GM12878 (cell line): ENCODE data around the gene SAP130.

Experiments
- LARP7 ChIP-seq: fragments of 450-650 bp; IDR thresholded peaks from 2 replicates; pipeline ENCODE4 v1.6.1; 2017; ENCODE audit warnings: mild to moderate bottlenecking
- POLR2A ChIP-seq: IDR thresholded peaks from 2 replicates; pipeline ENCODE4 v1.6.1; 2011; ENCODE audit warnings: low read depth, mild to moderate bottlenecking, low read length
- TBL1XR1 ChIP-seq: IDR thresholded peaks from 2 replicates; pipeline ENCODE4 v1.6.1; 2012; ENCODE audit warnings: low read depth, low read length, improper control_type of control experiment
- TF ChIP-seq, protein P1 (sequence below), 3 experiments: IDR thresholded peaks in 2 of 3; conservative IDR thresholded peaks in 1 of 3; 2 replicates each; pipeline ENCODE4 v1.5.1; 2011; ENCODE audit warnings: low read depth in 3 of 3, low read length in 3 of 3, mild to moderate bottlenecking in 3 of 3, control low read depth in 2 of 3, moderate library complexity in 2 of 3, inconsistent platforms in 1 of 3, mixed read lengths in 1 of 3; ENCODE audit not compliant: control insufficient read depth in 2 of 3, insufficient read depth in 1 of 3; ENCODE audit errors: extremely low read depth in 1 of 3
- TF ChIP-seq, protein P2 (sequence below): IDR thresholded peaks from 2 replicates; pipeline ENCODE4 v1.6.1; 2011; ENCODE audit warnings: mild to moderate bottlenecking, low read depth, low read length, moderate library complexity; ENCODE audit not compliant: insufficient replicate concordance

DNA sequence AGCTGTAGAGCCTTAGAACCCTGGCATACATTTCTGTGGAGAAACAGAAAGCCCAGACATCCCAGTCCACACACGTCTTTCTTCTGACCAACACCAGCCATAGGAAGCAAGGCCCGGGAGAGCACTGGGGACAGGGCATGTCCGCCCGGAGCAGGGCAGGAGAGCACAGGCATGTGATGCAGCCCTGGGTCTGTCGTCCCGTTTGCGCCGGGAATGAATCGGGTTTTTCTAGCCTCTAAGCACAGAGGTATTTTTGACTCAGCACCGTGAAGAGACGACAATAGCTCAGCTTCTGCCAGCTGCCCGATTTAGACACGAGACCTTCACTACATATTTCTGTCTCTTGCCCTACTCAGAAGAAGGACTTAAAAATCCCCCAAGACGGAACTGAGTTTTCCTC is 134.8 kb downstream of the SAP130 start:
- TF ChIP-seq, protein P1, sequence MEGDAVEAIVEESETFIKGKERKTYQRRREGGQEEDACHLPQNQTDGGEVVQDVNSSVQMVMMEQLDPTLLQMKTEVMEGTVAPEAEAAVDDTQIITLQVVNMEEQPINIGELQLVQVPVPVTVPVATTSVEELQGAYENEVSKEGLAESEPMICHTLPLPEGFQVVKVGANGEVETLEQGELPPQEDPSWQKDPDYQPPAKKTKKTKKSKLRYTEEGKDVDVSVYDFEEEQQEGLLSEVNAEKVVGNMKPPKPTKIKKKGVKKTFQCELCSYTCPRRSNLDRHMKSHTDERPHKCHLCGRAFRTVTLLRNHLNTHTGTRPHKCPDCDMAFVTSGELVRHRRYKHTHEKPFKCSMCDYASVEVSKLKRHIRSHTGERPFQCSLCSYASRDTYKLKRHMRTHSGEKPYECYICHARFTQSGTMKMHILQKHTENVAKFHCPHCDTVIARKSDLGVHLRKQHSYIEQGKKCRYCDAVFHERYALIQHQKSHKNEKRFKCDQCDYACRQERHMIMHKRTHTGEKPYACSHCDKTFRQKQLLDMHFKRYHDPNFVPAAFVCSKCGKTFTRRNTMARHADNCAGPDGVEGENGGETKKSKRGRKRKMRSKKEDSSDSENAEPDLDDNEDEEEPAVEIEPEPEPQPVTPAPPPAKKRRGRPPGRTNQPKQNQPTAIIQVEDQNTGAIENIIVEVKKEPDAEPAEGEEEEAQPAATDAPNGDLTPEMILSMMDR (IDR thresholded peaks at IDR 0.05 in 2 of 3, conservative IDR thresholded peaks at IDR 0.05 in 1 of 3; ENCODE audit: control insufficient read depth in 2 of 3, extremely low read depth in 1 of 3, insufficient read depth in 1 of 3, low read depth in 3 of 3, low read length in 3 of 3): no peak
- TF ChIP-seq TBL1XR1: no peak
- TF ChIP-seq LARP7: no peak
- TF ChIP-seq POLR2A: no peak
- TF ChIP-seq, protein P2, sequence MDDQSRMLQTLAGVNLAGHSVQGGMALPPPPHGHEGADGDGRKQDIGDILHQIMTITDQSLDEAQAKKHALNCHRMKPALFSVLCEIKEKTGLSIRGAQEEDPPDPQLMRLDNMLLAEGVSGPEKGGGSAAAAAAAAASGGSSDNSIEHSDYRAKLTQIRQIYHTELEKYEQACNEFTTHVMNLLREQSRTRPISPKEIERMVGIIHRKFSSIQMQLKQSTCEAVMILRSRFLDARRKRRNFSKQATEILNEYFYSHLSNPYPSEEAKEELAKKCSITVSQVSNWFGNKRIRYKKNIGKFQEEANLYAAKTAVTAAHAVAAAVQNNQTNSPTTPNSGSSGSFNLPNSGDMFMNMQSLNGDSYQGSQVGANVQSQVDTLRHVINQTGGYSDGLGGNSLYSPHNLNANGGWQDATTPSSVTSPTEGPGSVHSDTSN: no peak
